Fibroblast of pulmonary artery (primary cell): ENCODE data around the gene PDXP.

Source experiments
- DNase-seq: peaks from one replicate; pipeline ENCODE4 v3.0.0-alpha.2; 2010; ENCODE audit warnings: low read depth
- H3K4me3 ChIP-seq: replicated peaks from 2 replicates; pipeline ENCODE4 v1.5.1; 2011; ENCODE audit warnings: low read depth, mild to moderate bottlenecking, control low read depth, low read length, moderate library complexity
- TF ChIP-seq, protein P1 (sequence below): IDR thresholded peaks from 2 replicates; pipeline ENCODE4 v1.5.1; 2011; ENCODE audit warnings: mild to moderate bottlenecking, control low read depth, low read length, inconsistent platforms; ENCODE audit errors: missing control alignments

Gene PDXP

DNA sequence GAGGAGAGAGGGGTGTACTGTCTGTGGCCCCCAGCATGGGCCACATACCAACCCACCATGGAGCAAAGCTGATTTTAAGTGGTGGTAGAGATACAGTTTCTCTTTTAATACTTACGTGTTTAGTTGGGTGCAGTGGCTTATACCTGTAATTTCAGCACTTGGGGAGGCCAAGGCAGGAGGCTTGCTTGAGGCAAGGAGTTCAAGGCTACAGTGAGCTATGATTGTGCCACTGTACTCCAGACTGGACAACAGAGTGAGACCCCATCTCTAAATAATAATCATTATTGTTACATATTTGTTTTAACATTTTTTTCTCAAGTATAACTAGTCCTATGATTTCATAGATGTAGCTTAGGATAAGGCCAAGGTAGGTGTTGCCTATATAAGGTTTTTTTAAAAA is 41.1 kb upstream of the PDXP start:
- H3K4me3 ChIP-seq = no peak overlapping the region
- no peak for DNase-seq
- TF ChIP-seq, protein P1, sequence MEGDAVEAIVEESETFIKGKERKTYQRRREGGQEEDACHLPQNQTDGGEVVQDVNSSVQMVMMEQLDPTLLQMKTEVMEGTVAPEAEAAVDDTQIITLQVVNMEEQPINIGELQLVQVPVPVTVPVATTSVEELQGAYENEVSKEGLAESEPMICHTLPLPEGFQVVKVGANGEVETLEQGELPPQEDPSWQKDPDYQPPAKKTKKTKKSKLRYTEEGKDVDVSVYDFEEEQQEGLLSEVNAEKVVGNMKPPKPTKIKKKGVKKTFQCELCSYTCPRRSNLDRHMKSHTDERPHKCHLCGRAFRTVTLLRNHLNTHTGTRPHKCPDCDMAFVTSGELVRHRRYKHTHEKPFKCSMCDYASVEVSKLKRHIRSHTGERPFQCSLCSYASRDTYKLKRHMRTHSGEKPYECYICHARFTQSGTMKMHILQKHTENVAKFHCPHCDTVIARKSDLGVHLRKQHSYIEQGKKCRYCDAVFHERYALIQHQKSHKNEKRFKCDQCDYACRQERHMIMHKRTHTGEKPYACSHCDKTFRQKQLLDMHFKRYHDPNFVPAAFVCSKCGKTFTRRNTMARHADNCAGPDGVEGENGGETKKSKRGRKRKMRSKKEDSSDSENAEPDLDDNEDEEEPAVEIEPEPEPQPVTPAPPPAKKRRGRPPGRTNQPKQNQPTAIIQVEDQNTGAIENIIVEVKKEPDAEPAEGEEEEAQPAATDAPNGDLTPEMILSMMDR = no peak

DNA sequence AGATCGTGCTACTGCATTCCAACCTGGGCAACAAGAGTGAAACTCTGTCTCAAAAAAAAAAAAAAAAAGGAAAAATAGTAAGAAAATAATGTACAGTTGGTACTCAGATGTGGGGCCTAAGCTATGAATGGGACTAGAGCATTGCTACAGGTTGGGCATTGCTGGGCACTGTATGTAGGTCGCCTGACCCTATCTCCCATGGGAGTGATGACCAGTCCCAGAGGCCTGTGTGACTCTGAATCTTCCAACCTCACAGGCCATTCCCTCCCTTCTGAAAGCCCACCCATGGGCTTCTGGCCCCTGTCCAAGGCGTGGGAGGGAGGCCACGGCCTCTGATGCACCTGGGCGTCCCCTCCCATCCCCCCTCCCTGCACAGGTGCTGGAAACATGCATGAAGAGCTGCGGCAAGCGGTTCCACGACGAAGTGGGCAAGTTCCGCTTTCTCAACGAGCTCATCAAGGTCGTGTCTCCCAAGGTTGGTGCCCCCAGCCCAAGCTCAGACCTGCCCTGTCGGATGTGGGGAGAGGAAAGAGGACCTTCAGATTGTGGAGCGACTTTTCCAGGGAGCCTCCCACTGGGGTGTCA is 40.4 kb upstream of the PDXP start:
- DNase-seq = no peak
- no peak overlapping the region for H3K4me3 ChIP-seq
- TF ChIP-seq, protein P1 = no peak

DNA sequence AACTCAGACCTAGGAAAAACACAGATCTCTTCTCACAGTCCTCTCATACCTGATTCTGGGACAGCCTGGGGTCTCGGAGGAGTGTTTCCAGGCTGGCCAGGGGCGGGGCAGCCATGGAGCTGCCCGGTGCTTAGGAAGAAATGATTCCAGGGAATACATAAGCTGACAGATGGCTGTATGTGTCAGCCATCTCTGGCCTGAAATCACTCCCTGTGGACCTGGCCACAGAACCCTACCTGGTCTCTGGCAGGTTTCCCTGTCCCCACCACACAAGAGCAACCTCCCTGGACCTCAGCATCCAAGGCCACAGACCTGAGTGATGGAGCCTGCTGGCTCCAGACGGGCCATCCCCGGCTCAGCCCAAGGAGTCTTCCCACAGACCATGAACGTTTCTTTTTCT is 39.8 kb upstream of the PDXP start:
- no peak for DNase-seq
- TF ChIP-seq, protein P1 = no peak
- H3K4me3 ChIP-seq = no peak overlapping the region

DNA sequence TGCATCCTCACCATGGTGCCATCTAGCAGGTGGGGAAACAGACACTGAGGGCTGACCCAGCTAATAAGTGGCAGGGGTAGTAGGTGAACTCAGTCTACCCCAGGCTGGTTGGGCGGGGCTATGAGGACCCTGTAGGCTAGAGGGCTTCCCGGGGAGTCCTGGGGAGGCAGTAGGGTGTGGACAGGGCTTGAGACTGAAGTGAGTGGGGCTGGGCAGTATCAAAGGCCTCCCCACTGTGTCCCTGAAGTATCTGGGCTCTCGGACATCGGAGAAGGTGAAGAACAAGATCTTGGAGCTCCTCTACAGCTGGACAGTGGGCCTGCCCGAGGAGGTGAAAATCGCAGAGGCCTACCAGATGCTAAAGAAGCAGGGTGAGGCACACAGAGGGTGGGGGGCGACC is 38.5 kb upstream of the PDXP start:
- TF ChIP-seq, protein P1 = no peak

DNA sequence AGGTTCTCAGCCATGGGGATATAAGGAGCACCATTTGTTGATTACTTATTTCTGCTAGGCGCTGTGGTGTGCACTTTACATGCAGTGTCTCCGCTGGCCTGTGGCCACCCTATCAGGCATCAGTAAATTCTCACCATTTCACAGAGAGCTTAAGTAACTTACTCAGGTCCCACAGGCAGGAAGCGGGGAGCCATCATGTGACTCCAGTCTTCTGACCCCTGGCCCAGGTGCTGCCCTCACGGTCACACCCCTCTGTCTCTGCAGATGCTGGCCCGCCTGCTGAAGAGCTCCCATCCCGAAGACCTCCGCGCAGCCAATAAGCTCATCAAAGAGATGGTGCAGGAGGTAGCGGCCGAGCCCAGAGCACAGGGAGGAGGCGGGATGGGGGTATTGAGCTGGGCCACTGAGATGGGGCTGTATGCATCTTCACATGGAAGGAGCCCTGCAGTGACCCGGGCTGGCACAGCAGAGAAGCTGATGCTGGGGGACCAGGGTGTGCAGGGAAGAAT is 37.1 kb upstream of the PDXP start:
- no peak for DNase-seq
- TF ChIP-seq, protein P1 = no peak
- no peak overlapping the region for H3K4me3 ChIP-seq

More for the DNA sequence above, 38.5 kb upstream of the PDXP start:
- no peak overlapping the region for H3K4me3 ChIP-seq
- no peak for DNase-seq

DNA sequence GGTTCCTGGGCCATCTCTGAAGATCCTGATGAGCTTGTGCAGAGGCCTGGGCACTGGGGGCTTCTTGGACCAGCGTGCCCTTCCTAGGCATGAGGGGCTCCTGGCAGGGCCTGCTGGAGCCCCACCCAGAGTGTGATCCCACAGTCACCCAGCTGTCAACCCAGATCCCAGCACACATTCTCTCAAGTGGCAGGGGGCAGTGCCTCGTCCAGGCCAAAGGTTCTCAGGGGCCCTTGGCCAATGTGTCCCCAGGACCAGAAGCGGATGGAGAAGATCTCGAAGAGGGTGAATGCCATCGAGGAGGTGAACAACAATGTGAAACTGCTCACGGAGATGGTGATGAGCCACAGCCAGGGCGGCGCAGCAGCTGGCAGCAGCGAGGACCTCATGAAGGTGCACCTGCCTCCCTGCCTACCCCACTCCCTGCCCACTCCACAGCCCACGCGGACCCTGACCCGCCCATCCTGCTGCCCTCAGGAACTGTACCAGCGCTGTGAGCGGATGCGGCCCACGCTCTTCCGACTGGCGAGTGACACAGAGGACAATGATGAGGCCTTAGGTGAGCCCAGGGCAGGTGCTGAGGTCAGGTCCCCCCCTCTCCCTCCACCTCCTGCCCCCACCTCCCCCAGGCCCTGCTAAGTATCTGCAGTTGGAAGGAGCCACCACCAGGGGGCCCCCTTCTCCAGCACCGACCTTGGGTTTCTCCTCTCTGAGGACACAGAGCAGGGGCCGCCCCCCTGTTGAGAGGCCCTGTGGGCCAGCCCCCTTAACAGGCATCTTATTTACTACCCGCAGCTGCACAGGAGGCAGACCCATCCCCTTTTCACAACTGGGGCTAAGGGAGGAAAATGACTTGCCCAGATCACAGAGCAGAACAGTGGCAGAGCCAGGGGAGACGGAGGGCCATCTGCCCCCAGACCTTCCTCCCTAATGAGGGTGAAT is 35.2 kb upstream of the PDXP start:
- peak; percentile 60 for DNase-seq
- TF ChIP-seq, protein P1 = peak; percentile 61
- no peak overlapping the region for H3K4me3 ChIP-seq
